GM18502 (cell line): ENCODE data around the gene SUFU.

Experiments used
- ATAC-seq: cut with Tn5 transposase; IDR thresholded peaks from one replicate; pipeline ENCODE4 v1.9.1; 2021; ENCODE audit warnings: mild to moderate bottlenecking; ENCODE audit not compliant: unreplicated experiment, poor library complexity

SUFU gene

GRCh38 chr10:102588875-102589274 is 85.1 kb downstream of the SUFU start:
- no peak for ATAC-seq

- no peak for ATAC-seq
Measured at GRCh38 chr10:102593074-102593803, 89.5 kb downstream of the SUFU start.

- no peak for ATAC-seq
Measured at GRCh38 chr10:102593804-102594079, 90.0 kb downstream of the SUFU start.

GRCh38 chr10:102595293-102595692 is 91.5 kb downstream of the SUFU start:
- ATAC-seq: no peak

GRCh38 chr10:102595897-102596296 is 92.1 kb downstream of the SUFU start:
- ATAC-seq: no peak

GRCh38 chr10:102596506-102596971 is 92.8 kb downstream of the SUFU start:
- no peak for ATAC-seq

- ATAC-seq: no peak
Measured at GRCh38 chr10:102597131-102597991, 93.6 kb downstream of the SUFU start.

GRCh38 chr10:102598243-102598642 is 94.5 kb downstream of the SUFU start:
- ATAC-seq: no peak

GRCh38 chr10:102599565-102600327 is 96.0 kb downstream of the SUFU start:
- no peak for ATAC-seq

GRCh38 chr10:102600816-102601215 is 97.0 kb downstream of the SUFU start:
- no peak for ATAC-seq

- no peak for ATAC-seq
Measured at GRCh38 chr10:102601639-102602038, 97.9 kb downstream of the SUFU start.

- ATAC-seq: no peak
Measured at GRCh38 chr10:102602272-102603045, 98.7 kb downstream of the SUFU start.

GRCh38 chr10:102603946-102604345 is 100.2 kb downstream of the SUFU start:
- ATAC-seq: no peak

GRCh38 chr10:102604439-102604841 is 100.7 kb downstream of the SUFU start:
- no peak for ATAC-seq

- no peak for ATAC-seq
Measured at GRCh38 chr10:102605712-102606111, 101.9 kb downstream of the SUFU start.

- ATAC-seq: no peak
Measured at GRCh38 chr10:102608487-102608886, 104.7 kb downstream of the SUFU start.

GRCh38 chr10:102610441-102610887 is 106.7 kb downstream of the SUFU start:
- no peak for ATAC-seq

- no peak for ATAC-seq
Measured at GRCh38 chr10:102611514-102612087, 107.8 kb downstream of the SUFU start.

- no peak for ATAC-seq
Measured at GRCh38 chr10:102612964-102613275, 109.1 kb downstream of the SUFU start.

GRCh38 chr10:102613286-102613685 is 109.5 kb downstream of the SUFU start:
- ATAC-seq: no peak
